GM12891 (cell line): Measurements from ENCODE around the gene SP7.

Source experiments
- POLR2A ChIP-seq: IDR thresholded peaks from 2 replicates; pipeline ENCODE4 v1.6.1; 2011; ENCODE audit warnings: low read depth, low read length, control low read depth
- POLR2AphosphoS5 ChIP-seq: IDR thresholded peaks from 2 replicates; pipeline ENCODE4 v1.6.1; 2011; ENCODE audit warnings: low read depth, low read length, control low read depth

GRCh38 chr12:53338916-53339315 lies 2.8 kb upstream of the SP7 start:
- no peak for TF ChIP-seq POLR2AphosphoS5
- TF ChIP-seq POLR2A = no peak
